Loucy (cell line): ENCODE measurements around the gene PFDN5.

Experiments used
- EZH2phosphoT487 ChIP-seq: fragments of 200-600 bp; IDR thresholded peaks from 2 replicates; pipeline ENCODE4 v1.6.1; 2018; ENCODE audit warnings: antibody characterized with exemption, mild to moderate bottlenecking, moderate library complexity, borderline replicate concordance
- TF ChIP-seq, protein P1 (sequence below): fragments of 200-600 bp; sonication (generic); conservative IDR thresholded peaks from 2 replicates; pipeline ENCODE4 v1.5.1; 2014; ENCODE audit warnings: mild to moderate bottlenecking, antibody characterized with exemption, low read length

DNA sequence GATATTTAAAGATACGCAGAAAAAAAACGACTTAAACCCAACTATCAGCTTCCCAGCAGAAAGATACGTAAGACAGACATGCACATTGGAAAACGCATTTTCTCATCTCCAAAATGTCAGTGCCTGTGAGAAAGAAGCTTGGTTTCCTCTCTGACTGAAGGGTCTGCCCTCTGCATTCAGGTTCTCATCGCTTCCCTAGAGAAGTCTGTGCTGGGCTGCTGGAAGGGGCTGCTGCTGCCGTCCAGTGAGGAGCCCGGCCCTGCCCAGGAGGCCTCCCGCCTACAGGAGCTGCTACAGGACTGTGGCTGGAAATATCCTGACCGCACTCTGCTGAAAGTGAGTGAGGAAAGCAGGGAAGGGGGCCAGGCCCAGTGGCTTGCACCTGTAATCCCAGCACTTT is 4.7 kb upstream of the PFDN5 start:
- TF ChIP-seq, protein P1, sequence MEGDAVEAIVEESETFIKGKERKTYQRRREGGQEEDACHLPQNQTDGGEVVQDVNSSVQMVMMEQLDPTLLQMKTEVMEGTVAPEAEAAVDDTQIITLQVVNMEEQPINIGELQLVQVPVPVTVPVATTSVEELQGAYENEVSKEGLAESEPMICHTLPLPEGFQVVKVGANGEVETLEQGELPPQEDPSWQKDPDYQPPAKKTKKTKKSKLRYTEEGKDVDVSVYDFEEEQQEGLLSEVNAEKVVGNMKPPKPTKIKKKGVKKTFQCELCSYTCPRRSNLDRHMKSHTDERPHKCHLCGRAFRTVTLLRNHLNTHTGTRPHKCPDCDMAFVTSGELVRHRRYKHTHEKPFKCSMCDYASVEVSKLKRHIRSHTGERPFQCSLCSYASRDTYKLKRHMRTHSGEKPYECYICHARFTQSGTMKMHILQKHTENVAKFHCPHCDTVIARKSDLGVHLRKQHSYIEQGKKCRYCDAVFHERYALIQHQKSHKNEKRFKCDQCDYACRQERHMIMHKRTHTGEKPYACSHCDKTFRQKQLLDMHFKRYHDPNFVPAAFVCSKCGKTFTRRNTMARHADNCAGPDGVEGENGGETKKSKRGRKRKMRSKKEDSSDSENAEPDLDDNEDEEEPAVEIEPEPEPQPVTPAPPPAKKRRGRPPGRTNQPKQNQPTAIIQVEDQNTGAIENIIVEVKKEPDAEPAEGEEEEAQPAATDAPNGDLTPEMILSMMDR = no peak
- no peak for TF ChIP-seq EZH2phosphoT487
